GM12864 (cell line): Measurements from ENCODE around the gene HTRA1.

Experiments
- DNase-seq: peaks from one replicate; pipeline ENCODE4 v3.0.0-alpha.2; 2011; ENCODE audit warnings: low read depth
- H3K4me3 ChIP-seq: 2 replicates; pipeline ENCODE4 v1.5.1; 2011; ENCODE audit warnings: mild to moderate bottlenecking, low read depth, low read length, control low read depth
- TF ChIP-seq, protein P1 (sequence below): IDR thresholded peaks from 2 replicates; pipeline ENCODE4 v1.5.1; 2011; ENCODE audit warnings: low read depth, mild to moderate bottlenecking, moderate library complexity, low read length, control low read depth, inconsistent platforms; ENCODE audit errors: missing control alignments

The HTRA1 gene

DNA sequence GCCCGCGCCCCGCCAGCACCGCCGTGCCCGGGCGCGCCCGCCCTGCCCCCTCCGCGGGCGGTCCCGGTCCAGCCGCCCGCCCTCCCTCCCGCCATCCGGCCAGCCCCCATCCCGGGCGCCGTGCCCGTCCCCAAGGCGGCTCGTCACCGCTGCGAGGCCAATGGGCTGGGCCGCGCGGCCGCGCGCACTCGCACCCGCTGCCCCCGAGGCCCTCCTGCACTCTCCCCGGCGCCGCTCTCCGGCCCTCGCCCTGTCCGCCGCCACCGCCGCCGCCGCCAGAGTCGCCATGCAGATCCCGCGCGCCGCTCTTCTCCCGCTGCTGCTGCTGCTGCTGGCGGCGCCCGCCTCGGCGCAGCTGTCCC is at the start of gene HTRA1:
TSS of gene HTRA1 (plus strand) at position 187 of the 362 bp plus-strand sequence. CDS start at position 287, 100 bp downstream.
- H3K4me3 ChIP-seq: no peak within 1 kb of the TSS
- TF ChIP-seq, protein P1, sequence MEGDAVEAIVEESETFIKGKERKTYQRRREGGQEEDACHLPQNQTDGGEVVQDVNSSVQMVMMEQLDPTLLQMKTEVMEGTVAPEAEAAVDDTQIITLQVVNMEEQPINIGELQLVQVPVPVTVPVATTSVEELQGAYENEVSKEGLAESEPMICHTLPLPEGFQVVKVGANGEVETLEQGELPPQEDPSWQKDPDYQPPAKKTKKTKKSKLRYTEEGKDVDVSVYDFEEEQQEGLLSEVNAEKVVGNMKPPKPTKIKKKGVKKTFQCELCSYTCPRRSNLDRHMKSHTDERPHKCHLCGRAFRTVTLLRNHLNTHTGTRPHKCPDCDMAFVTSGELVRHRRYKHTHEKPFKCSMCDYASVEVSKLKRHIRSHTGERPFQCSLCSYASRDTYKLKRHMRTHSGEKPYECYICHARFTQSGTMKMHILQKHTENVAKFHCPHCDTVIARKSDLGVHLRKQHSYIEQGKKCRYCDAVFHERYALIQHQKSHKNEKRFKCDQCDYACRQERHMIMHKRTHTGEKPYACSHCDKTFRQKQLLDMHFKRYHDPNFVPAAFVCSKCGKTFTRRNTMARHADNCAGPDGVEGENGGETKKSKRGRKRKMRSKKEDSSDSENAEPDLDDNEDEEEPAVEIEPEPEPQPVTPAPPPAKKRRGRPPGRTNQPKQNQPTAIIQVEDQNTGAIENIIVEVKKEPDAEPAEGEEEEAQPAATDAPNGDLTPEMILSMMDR: no peak
- no peak for DNase-seq

DNA sequence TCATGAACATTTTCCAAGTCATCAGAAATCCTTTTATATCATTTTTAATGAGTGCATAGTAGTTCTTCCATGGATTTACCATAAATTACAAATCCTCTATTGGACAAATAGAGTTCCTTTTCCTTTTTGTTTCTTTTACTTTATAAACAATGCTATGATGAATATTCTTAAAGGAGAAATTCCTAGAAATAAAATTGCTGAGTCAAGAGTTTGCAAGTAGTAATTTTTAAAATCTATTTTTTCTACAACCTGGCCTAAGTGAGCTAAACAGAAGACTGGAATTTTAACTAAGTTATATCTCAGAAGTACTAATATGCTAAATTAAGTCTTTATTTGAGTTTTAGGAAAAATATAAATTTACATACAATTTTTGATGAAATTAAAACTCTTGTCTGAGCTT is 48.0 kb upstream of the HTRA1 start:
- H3K4me3 ChIP-seq: no peak overlapping the region
- TF ChIP-seq, protein P1: no peak
- no peak for DNase-seq

DNA sequence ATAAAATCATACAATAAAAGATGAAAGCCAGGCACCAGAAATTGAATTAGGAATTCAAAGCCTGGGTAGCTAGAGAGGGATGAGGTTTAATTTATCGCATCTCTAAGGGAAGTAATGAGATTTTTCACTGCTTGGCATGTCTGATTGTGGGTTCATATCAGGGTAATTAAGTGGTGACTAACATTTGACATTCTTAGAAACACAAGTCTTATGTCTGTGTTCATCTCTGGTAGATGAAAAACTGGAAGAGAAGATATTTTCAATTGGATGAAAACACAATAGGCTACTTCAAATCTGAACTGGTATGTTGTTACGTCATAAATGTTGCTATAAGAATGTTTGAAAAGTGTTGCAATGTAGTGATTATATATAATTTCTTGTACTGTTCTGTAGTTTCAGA is 43.7 kb upstream of the HTRA1 start:
- no peak overlapping the region for H3K4me3 ChIP-seq
- TF ChIP-seq, protein P1: no peak
- DNase-seq: no peak

DNA sequence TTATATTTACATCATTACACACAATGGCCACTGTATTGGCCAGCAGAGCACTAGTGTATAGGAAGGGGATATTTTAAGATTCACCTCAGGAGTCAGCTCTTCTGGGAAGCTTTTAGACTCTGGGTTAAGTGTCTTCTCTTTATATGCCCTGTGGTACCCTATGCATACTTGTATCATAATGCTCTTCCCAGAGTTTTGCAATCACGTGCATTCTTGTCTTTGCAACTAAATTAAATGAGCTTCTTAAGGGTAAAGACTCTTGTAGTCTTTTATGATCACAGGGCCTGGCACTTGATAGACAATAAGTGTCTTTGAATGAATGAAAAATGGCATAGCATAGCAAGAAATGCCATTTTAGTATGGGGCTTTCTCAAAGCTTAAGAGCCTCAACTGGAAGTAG is 42.3 kb upstream of the HTRA1 start:
- H3K4me3 ChIP-seq: no peak overlapping the region
- TF ChIP-seq, protein P1: no peak
- no peak for DNase-seq

DNA sequence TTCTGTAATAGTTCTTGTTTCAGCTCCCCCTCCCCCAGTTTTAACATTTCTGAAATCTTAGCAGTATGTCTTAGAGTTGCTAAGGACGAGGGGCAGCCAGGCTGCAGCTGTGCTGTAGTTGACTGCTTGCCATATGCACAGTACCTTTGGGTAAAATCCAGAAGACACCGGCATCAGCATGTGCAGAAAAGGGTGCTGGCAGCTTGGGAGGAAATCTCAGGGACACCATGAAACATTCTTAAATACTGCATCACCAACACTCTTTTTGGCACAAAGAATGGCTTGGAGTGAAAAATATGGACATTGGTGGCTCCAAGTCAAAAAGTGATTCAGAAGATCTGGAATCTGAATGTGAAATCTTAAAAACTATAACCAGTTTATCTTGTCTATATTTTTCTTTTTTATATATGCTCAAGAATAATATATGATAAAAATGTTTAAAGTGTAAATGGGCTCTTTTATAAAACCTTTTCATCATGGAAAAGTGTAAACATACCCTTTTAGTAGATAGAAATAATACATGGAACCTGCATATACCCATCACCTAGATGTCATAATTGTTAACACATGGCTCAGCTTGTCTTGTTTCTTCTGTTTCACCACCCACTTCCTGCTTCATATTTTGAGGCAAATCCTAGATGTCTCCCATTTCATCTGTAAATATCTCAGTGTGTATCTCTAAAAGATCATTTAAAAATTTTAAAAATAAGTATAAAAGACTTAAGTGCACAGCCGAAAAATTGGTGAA is 41.3 kb upstream of the HTRA1 start:
- TF ChIP-seq, protein P1: no peak
- no peak overlapping the region for H3K4me3 ChIP-seq
- DNase-seq: no peak

DNA sequence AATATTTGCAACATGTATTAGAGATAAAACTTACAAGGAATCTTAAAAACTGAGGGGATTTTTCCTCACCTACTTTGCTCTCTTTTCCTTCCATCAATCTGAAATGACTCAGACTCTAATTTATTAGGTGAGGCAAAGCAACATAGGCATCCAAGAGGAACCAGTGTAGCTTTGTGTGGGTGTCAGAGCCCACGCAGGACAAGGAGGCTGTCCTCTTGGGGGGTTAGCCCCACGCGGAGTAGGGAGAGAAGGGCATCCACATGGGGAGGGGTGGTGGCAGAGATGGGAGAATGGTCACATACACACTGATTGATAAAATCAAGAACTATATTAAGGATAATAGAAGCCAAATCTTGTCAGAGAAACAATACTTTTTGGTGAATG is 40.7 kb upstream of the HTRA1 start:
- DNase-seq: no peak
- H3K4me3 ChIP-seq: no peak overlapping the region
- TF ChIP-seq, protein P1: no peak

DNA sequence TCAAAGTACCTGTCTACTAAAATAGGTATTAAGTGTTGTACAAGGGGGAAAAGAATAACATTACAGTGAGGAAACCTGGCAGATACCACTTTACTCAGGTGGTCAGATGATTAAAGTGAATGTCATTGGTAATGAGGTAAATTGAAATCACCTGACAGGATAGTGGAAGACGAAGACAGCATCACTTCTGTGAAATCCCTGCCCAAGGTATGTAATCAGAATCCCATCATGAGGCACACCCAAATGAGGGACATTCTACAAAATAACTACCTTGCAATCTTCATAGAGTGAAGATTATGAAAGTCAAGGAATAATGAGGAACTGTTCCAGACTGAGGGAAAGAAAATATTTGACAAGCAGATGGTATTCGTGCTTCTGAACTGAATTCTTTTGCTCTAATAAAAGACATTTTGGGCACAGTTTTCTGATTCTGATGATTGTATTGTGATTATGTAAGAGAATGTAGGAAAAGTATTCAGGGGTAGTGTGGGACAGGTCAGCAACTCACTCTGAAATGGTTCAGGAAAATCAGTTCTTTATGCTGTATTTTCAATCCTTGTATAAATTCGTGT is 40.2 kb upstream of the HTRA1 start:
- DNase-seq: no peak
- TF ChIP-seq, protein P1: no peak
- H3K4me3 ChIP-seq: no peak overlapping the region
